ENCODE measurements around the gene SMARCC1.

- TF ChIP-seq CTCF (IDR thresholded peaks at IDR 0.05) (no peak), POLR2A (IDR thresholded peaks at IDR 0.05) (no peak), POLR2AphosphoS5 (IDR thresholded peaks at IDR 0.05) (no peak)
Observed at GRCh38 chr3:47783673-47784072, 2.0 kb upstream of the SMARCC1 start.
